DOHH2 (cell line): ENCODE measurements around the gene BEND5.

Experiments
- H3F3A ChIP-seq: fragments of 200-600 bp; sonication (generic), shearing (Covaris generic); 2 replicates; pipeline ENCODE4 v1.6.0; 2016; ENCODE audit warnings: antibody characterized with exemption, mild to moderate bottlenecking; ENCODE audit not compliant: control insufficient read depth, insufficient read depth
- H3K27ac ChIP-seq: fragments of 200-600 bp; sonication (generic); 2 replicates; pipeline ENCODE4 v1.5.1; 2014; ENCODE audit warnings: low read depth, mild to moderate bottlenecking, low read length, moderate library complexity
- H3K27me3 ChIP-seq: fragments of 200-600 bp; sonication (generic); 2 replicates; pipeline ENCODE4 v1.6.1; 2014; ENCODE audit warnings: mild to moderate bottlenecking, low read length, mixed read lengths; ENCODE audit not compliant: control insufficient read depth
- H3K36me3 ChIP-seq: fragments of 200-600 bp; sonication (generic); 2 replicates; pipeline ENCODE4 v1.6.1; 2014; ENCODE audit warnings: mild to moderate bottlenecking, low read length, moderate library complexity, mixed read lengths; ENCODE audit not compliant: control insufficient read depth
- H3K4me1 ChIP-seq: fragments of 200-600 bp; sonication (generic); 2 replicates; pipeline ENCODE4 v1.6.1; 2014; ENCODE audit warnings: mild to moderate bottlenecking, low read length, mixed read lengths; ENCODE audit not compliant: control insufficient read depth
- H3K4me2 ChIP-seq: fragments of 200-600 bp; sonication (generic); 2 replicates; pipeline ENCODE4 v1.6.0; 2014; ENCODE audit warnings: mild to moderate bottlenecking, low read length, moderate library complexity
- H3K4me3 ChIP-seq: fragments of 200-600 bp; sonication (generic); 2 replicates; pipeline ENCODE4 v1.5.1; 2014; ENCODE audit warnings: mild to moderate bottlenecking, low read length, mixed read lengths
- H3K79me2 ChIP-seq: fragments of 200-600 bp; sonication (generic); 2 replicates; pipeline ENCODE4 v1.6.1; 2014; ENCODE audit warnings: mild to moderate bottlenecking, low read length, mixed read lengths; ENCODE audit not compliant: control insufficient read depth
- H3K9me2 ChIP-seq: fragments of 200-600 bp; sonication (generic); replicated peaks from 2 replicates; pipeline ENCODE4 v1.6.1; 2014; ENCODE audit warnings: mild to moderate bottlenecking, low read length, mixed read lengths; ENCODE audit not compliant: control insufficient read depth
- H3K9me3 ChIP-seq: fragments of 200-600 bp; sonication (generic); 2 replicates; pipeline ENCODE4 v1.6.1; 2014; ENCODE audit warnings: antibody characterized with exemption, low read length, mixed read lengths; ENCODE audit not compliant: control insufficient read depth, insufficient read depth
- H4K20me1 ChIP-seq: fragments of 200-600 bp; sonication (generic); 2 replicates; pipeline ENCODE4 v1.6.0; 2014; ENCODE audit warnings: low read depth, mild to moderate bottlenecking, antibody characterized with exemption, low read length, moderate library complexity; ENCODE audit not compliant: control insufficient read depth, insufficient read depth
- CTCF ChIP-seq: fragments of 200-600 bp; sonication (generic); IDR thresholded peaks from one replicate; pipeline ENCODE4 v1.5.1; 2014; ENCODE audit warnings: antibody characterized with exemption, mild to moderate bottlenecking, low read depth, low read length; ENCODE audit not compliant: poor library complexity, severe bottlenecking
- EZH2phosphoT487 ChIP-seq: fragments of 200-600 bp; sonication (generic); IDR thresholded peaks from 2 replicates; pipeline ENCODE4 v1.6.1; 2017; ENCODE audit warnings: borderline replicate concordance, mild to moderate bottlenecking, antibody characterized with exemption, low read length, moderate library complexity, mixed read lengths

Gene BEND5

GRCh38 chr1:48686159-48686558, 90.5 kb downstream of the BEND5 start:
- no peaks in the 10 kb centered on the region for H3K79me2 ChIP-seq
- H3F3A ChIP-seq, result no peaks in the 10 kb centered on the region
- H3K9me3 ChIP-seq, result no peaks in the 10 kb centered on the region
- no peaks in the 10 kb centered on the region for H4K20me1 ChIP-seq
- H3K27ac ChIP-seq, result no peak overlapping the region
- no peaks in the 10 kb centered on the region for H3K4me1 ChIP-seq
- no peak for TF ChIP-seq CTCF
- no peak for TF ChIP-seq EZH2phosphoT487
- H3K9me2 ChIP-seq, result no peaks in the 10 kb centered on the region
- H3K4me2 ChIP-seq, result no peak overlapping the region
- H3K4me3 ChIP-seq, result no peak overlapping the region
- H3K36me3 ChIP-seq, result no peaks in the 10 kb centered on the region
- no peaks in the 10 kb centered on the region for H3K27me3 ChIP-seq

GRCh38 chr1:48684381-48684780, 92.3 kb downstream of the BEND5 start:
- no peaks in the 10 kb centered on the region for H3K4me1 ChIP-seq
- H3K9me3 ChIP-seq, result no peaks in the 10 kb centered on the region
- H3K9me2 ChIP-seq, result no peaks in the 10 kb centered on the region
- no peak overlapping the region for H3K4me3 ChIP-seq
- H3F3A ChIP-seq, result no peaks in the 10 kb centered on the region
- H3K27ac ChIP-seq, result no peak overlapping the region
- no peaks in the 10 kb centered on the region for H4K20me1 ChIP-seq
- no peaks in the 10 kb centered on the region for H3K79me2 ChIP-seq
- no peaks in the 10 kb centered on the region for H3K27me3 ChIP-seq
- no peaks in the 10 kb centered on the region for H3K36me3 ChIP-seq
- TF ChIP-seq EZH2phosphoT487, result no peak
- TF ChIP-seq CTCF, result no peak
- no peak overlapping the region for H3K4me2 ChIP-seq

DNA sequence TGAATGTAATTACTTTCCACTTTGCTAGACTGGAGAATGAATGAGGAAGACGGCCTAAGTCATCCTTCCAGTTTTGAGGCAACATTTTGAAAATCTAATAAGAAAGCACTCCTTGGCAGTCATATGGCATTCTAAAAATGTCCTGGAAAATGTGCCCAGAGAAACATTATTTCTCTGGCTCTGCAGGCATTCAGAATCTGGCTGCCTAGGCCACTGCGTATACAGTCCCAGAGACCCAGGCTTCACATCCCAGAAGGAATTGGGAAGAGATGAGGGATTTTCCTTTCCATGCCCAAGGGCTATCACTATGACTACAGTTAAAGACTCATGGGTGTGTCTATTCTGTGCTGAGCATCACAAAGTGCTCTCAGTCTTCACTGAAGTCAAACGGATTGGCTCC, 92.9 kb downstream of the BEND5 start:
- Histone ChIP-seq H3K9me2 (no peaks in the 10 kb centered on the region), H3K27me3 (no peaks in the 10 kb centered on the region)
- no peak for TF ChIP-seq CTCF
- TF ChIP-seq EZH2phosphoT487, result no peak

More for the DNA sequence above, 92.9 kb downstream of the BEND5 start:
- no peaks in the 10 kb centered on the region for H3K9me3 ChIP-seq
- no peaks in the 10 kb centered on the region for H3F3A ChIP-seq
- no peaks in the 10 kb centered on the region for H3K36me3 ChIP-seq
- H3K4me2 ChIP-seq, result no peak overlapping the region
- no peak overlapping the region for H3K4me3 ChIP-seq
- no peak overlapping the region for H3K27ac ChIP-seq
- no peaks in the 10 kb centered on the region for H3K4me1 ChIP-seq
- H4K20me1 ChIP-seq, result no peaks in the 10 kb centered on the region
- H3K79me2 ChIP-seq, result no peaks in the 10 kb centered on the region
